Lower lobe of right lung (tissue), 2 donors: ENCODE results near the gene RAG1. TPM values are rescaled to one million over a fixed set of nuclear protein-coding genes. Genes with fewer than 3 reads are reported as not detected.

Source experiments
- ATAC-seq, 2 donors: fragments of 200-7000 bp; cut with Tn5 transposase; one replicate each; pipeline ENCODE4 v1.9.1; 2020 to 2022; ENCODE audit warnings: mild to moderate bottlenecking in 2 of 2, moderate library complexity in 2 of 2
- DNase-seq: peaks from one replicate; pipeline ENCODE4 v3.0.0-alpha.2; 2020
- H3K27ac ChIP-seq: fragments of 200-600 bp; one replicate; pipeline ENCODE4 v1.8.0; 2022
- H3K27me3 ChIP-seq: fragments of 200-600 bp; one replicate; pipeline ENCODE4 v1.8.0; 2022; ENCODE audit warnings: low read depth
- H3K36me3 ChIP-seq: fragments of 200-600 bp; one replicate; pipeline ENCODE4 v1.8.0; 2022; ENCODE audit warnings: mild to moderate bottlenecking
- H3K4me1 ChIP-seq: fragments of 200-600 bp; one replicate; pipeline ENCODE4 v1.8.0; 2022
- H3K4me3 ChIP-seq: fragments of 200-600 bp; one replicate; pipeline ENCODE4 v1.8.0; 2022; ENCODE audit warnings: mild to moderate bottlenecking
- H3K9me3 ChIP-seq: fragments of 200-600 bp; one replicate; pipeline ENCODE4 v1.8.0; 2022
- intact Hi-C: fragments of 100-400 bp; cut with DNase I; formaldehyde crosslinking; loops from one replicate; pipeline ENCODE4 v1.11.0; 2022
- total RNA-seq: library from RNA; stranded (reverse); fragmentation: NEBNext Ultra II Directional; extraction: Animal tissue kit (Norgen Biotek cat#: 25700); gene quantifications from one replicate; pipeline ENCODE4 v1.2.1, GENCODE V29; 2021
- TF ChIP-seq, protein P1 (sequence below): fragments of 200-600 bp; IDR thresholded peaks from one replicate; pipeline ENCODE4 v1.8.0; 2022; ENCODE audit warnings: antibody characterized with exemption, mild to moderate bottlenecking
- donor health status: DM: no; HTN: yes; CAD: no; lungs with severe emphysema.

Gene RAG1
- total RNA-seq, 1 donor from 2014 or later, result 1.3 TPM

DNA sequence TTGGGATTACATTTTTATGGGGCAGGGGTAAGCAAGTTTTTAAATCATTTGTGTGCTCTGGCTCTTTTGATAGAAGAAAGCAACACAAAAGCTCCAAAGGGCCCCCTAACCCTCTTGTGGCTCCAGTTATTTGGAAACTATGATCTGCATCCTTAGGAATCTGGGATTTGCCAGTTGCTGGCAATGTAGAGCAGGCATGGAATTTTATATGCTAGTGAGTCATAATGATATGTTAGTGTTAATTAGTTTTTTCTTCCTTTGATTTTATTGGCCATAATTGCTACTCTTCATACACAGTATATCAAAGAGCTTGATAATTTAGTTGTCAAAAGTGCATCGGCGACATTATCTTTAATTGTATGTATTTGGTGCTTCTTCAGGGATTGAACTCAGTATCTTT lies 10.1 kb downstream of the RAG1 start:
- no peaks in the 10 kb centered on the region for H3K27me3 ChIP-seq
- DNase-seq, result no peak

DNA sequence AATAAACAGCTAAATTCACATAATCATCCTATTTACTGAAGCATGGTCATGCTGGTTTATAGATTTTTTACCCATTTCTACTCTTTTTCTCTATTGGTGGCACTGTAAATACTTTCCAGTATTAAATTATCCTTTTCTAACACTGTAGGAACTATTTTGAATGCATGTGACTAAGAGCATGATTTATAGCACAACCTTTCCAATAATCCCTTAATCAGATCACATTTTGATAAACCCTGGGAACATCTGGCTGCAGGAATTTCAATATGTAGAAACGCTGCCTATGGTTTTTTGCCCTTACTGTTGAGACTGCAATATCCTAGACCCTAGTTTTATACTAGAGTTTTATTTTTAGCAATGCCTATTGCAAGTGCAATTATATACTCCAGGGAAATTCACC lies 10.7 kb downstream of the RAG1 start:
- TF ChIP-seq, protein P1, sequence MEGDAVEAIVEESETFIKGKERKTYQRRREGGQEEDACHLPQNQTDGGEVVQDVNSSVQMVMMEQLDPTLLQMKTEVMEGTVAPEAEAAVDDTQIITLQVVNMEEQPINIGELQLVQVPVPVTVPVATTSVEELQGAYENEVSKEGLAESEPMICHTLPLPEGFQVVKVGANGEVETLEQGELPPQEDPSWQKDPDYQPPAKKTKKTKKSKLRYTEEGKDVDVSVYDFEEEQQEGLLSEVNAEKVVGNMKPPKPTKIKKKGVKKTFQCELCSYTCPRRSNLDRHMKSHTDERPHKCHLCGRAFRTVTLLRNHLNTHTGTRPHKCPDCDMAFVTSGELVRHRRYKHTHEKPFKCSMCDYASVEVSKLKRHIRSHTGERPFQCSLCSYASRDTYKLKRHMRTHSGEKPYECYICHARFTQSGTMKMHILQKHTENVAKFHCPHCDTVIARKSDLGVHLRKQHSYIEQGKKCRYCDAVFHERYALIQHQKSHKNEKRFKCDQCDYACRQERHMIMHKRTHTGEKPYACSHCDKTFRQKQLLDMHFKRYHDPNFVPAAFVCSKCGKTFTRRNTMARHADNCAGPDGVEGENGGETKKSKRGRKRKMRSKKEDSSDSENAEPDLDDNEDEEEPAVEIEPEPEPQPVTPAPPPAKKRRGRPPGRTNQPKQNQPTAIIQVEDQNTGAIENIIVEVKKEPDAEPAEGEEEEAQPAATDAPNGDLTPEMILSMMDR, result no peak
- H3K36me3 ChIP-seq, result no peaks in the 10 kb centered on the region
- H3K4me1 ChIP-seq, result no peaks in the 10 kb centered on the region
- no peak overlapping the region for H3K27ac ChIP-seq
- intact Hi-C loops, result no loop called here
- H3K4me3 ChIP-seq, result no peak overlapping the region
- DNase-seq, result no peak
- H3K27me3 ChIP-seq, result no peaks in the 10 kb centered on the region
- no peak for ATAC-seq
- H3K9me3 ChIP-seq, result no peaks in the 10 kb centered on the region

More for the DNA sequence above, 10.1 kb downstream of the RAG1 start:
- no peaks in the 10 kb centered on the region for H3K9me3 ChIP-seq
- no peak overlapping the region for H3K4me3 ChIP-seq
- H3K4me1 ChIP-seq, result no peaks in the 10 kb centered on the region
- ATAC-seq, result no peak
- TF ChIP-seq, protein P1, result no peak
- no peaks in the 10 kb centered on the region for H3K36me3 ChIP-seq
- intact Hi-C loops, result no loop called here
- no peak overlapping the region for H3K27ac ChIP-seq

DNA sequence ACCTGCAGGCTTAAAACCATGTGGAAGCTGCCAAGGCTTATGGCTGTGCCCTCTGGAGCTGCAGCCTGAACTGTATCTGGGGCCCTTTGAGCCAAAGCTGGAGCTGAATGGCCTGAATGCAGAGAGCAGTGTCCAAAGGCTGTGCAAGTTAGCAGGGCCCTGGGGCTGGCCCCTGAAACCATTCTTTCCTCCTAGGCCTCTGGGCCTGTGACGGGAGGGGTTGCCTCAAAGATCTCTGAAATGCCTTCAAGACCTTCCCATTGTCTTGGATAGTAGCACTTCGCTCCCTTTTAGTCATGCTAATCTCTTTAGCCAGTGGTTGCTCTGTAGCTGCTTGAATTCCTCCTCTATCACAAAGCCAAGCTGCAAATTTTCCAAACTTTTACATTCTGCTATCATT lies 13.7 kb downstream of the RAG1 start:
- DNase-seq (no peak), ATAC-seq (no peak)
- H3K27me3 ChIP-seq, result no peaks in the 10 kb centered on the region
- H3K36me3 ChIP-seq, result no peaks in the 10 kb centered on the region
- TF ChIP-seq, protein P1, result no peak
- H3K4me1 ChIP-seq, result no peaks in the 10 kb centered on the region
- H3K9me3 ChIP-seq, result no peaks in the 10 kb centered on the region
- no peak overlapping the region for H3K4me3 ChIP-seq
- intact Hi-C loops, result no loop called here
- no peak overlapping the region for H3K27ac ChIP-seq

DNA sequence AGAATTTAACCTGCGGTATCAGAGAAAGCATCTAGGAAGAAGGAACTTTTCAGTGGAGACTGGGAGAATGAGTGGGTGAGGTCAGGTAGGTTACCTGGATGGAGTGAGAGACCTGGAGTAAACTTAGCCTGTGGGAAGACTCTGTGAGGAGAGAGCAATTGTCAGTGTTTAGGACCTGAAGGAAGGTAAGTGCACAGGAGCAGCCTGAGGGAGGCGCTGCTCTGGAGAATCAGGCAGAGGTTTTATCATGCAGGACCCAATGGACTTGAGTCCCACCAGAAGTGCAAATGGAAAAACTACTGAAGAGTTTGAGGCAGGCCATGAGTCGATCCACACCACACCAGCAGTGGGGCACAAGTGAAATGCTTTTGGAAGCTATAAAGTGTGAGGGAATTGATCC lies 15.9 kb downstream of the RAG1 start:
- Histone ChIP-seq H3K4me3 (no peak overlapping the region), H3K27ac (no peak overlapping the region), H3K27me3 (no peaks in the 10 kb centered on the region), H3K4me1 (no peaks in the 10 kb centered on the region), H3K36me3 (no peaks in the 10 kb centered on the region), H3K9me3 (no peaks in the 10 kb centered on the region)
- intact Hi-C loops, result no loop called here
- ATAC-seq (no peak), DNase-seq (no peak)
- TF ChIP-seq, protein P1, result no peak

DNA sequence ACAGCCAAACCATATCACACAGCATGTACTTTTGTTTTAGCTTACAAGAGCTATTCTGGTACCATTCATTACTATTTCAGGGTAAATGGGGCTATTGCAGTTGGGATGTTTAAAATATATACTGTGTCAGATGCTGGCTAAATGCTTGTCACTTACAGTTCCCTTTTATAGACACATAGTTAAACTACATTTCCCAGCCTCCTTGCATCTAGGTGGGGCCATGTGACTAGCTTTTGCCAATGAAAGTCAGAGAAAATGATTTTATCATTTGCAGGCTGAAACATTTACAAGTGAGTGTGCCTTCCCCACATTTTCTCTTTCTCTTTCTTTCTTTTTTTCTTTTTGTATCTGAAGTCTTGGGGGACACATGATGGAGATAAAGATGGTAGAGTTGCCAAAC lies 18.7 kb downstream of the RAG1 start:
- DNase-seq (no peak), ATAC-seq (no peak)
- H3K36me3 ChIP-seq, result no peaks in the 10 kb centered on the region
- no peak overlapping the region for H3K4me3 ChIP-seq
- no peaks in the 10 kb centered on the region for H3K4me1 ChIP-seq
- TF ChIP-seq, protein P1, result no peak
- no peak overlapping the region for H3K27ac ChIP-seq
- H3K27me3 ChIP-seq, result peaks cover 4% of the 10 kb centered on the region
- H3K9me3 ChIP-seq, result no peaks in the 10 kb centered on the region
- intact Hi-C loops, result no loop called here

- Histone ChIP-seq H3K27me3 (peaks cover 10% of the 10 kb centered on the region), H3K4me3 (no peak overlapping the region), H3K4me1 (no peaks in the 10 kb centered on the region), H3K36me3 (no peaks in the 10 kb centered on the region), H3K9me3 (no peaks in the 10 kb centered on the region), H3K27ac (no peak overlapping the region)
- ATAC-seq (no peak), DNase-seq (no peak)
- TF ChIP-seq, protein P1, result no peak
- intact Hi-C loops, result no loop called here
Observed at GRCh38 chr11:36588099-36588498, 20.3 kb downstream of the RAG1 start.
